ENCODE results near the gene FSIP1.

DNA sequence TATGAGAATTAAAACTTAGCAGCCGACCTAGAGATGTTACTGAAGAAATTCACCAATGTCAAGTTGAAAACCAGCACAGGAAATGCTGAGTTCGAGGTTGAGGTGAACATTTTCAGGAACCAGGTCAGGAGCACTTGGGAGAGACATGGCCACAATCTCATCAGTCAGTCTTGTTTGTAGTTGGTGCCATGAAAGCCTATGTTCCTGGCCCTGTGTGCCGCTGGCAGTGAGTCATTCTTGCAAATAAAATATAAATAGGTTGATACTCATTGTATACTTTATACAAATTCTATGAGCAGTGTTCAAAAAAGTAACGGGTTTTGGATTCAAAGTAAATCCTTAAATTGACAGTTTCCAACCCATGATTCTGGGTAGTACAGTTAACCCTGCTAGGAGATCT is 1.5 kb upstream of the FSIP1 start:
- TF ChIP-seq POLR2A (IDR thresholded peaks at IDR 0.05; ENCODE audit: low read depth, low read length), result no peak
- no peak for TF ChIP-seq POLR2AphosphoS5 (IDR thresholded peaks at IDR 0.05; ENCODE audit: low read depth, low read length)
- TF ChIP-seq TAF1 (IDR thresholded peaks at IDR 0.05; ENCODE audit: low read depth, low read length), result no peak
- TF ChIP-seq POU2F2 (IDR thresholded peaks at IDR 0.05; ENCODE audit: low read depth, low read length), result no peak
- no peak for TF ChIP-seq PAX5 (IDR thresholded peaks at IDR 0.05; ENCODE audit: insufficient read depth, low read length, severe bottlenecking)
- TF ChIP-seq SPI1 (IDR thresholded peaks at IDR 0.05; ENCODE audit: low read depth, low read length), result no peak
